22Rv1 (cell line): Measurements from ENCODE around the gene ACOX3.

ENCODE experiments used
- CTCF ChIP-seq: fragments of 450-650 bp; IDR thresholded peaks from 2 replicates; pipeline ENCODE4 v1.5.1; 2017; ENCODE audit warnings: mild to moderate bottlenecking
- ZFX ChIP-seq: fragments of 450-650 bp; IDR thresholded peaks from 2 replicates; pipeline ENCODE4 v1.6.1; 2017; ENCODE audit warnings: antibody characterized with exemption, borderline replicate concordance

GRCh38 chr4:8321220-8321619 is 119.3 kb downstream of the ACOX3 start:
- TF ChIP-seq CTCF = no peak
- TF ChIP-seq ZFX = no peak
